GM18498 (cell line): ENCODE measurements around the gene OSBP2.

Experiments
- ATAC-seq: cut with Tn5 transposase; IDR thresholded peaks from one replicate; pipeline ENCODE4 v1.9.1; 2021; ENCODE audit warnings: mild to moderate bottlenecking, moderate library complexity; ENCODE audit not compliant: unreplicated experiment

OSBP2 gene

GRCh38 chr22:30923168-30923900 lies 228.7 kb downstream of the OSBP2 start:
- no peak for ATAC-seq

GRCh38 chr22:30925667-30926066 lies 231.0 kb downstream of the OSBP2 start:
- ATAC-seq: no peak

- no peak for ATAC-seq
Measured at GRCh38 chr22:30926706-30927105, 232.0 kb downstream of the OSBP2 start.

GRCh38 chr22:30927806-30928205 lies 233.1 kb downstream of the OSBP2 start:
- no peak for ATAC-seq

GRCh38 chr22:30928401-30928800 lies 233.7 kb downstream of the OSBP2 start:
- ATAC-seq: no peak

- no peak for ATAC-seq
Measured at GRCh38 chr22:30930228-30930627, 235.6 kb downstream of the OSBP2 start.

- no peak for ATAC-seq
Measured at GRCh38 chr22:30931541-30932300, 237.0 kb downstream of the OSBP2 start.

- no peak for ATAC-seq
Measured at GRCh38 chr22:30932661-30933060, 238.0 kb downstream of the OSBP2 start.

DNA sequence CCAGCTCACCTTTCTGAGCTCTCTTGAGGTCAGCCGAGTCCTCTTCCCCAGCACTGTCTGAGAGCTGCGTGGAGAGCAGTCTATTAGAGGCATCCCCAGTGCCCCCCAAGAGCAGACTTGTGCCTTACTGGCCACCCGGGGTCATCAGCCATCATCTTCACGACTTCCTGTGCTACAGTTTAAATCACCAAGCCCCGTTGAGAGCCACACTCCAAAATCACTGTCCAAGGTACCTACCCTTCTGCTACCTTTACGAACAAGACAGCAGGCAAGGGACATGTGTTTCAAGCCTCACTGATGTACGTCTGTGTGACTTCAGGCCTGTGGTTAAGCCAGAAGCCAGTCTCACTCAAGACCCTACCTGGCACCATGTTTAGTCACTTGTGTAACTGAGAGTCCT lies 238.8 kb downstream of the OSBP2 start:
- no peak for ATAC-seq

GRCh38 chr22:30934053-30934452 lies 239.4 kb downstream of the OSBP2 start:
- no peak for ATAC-seq

DNA sequence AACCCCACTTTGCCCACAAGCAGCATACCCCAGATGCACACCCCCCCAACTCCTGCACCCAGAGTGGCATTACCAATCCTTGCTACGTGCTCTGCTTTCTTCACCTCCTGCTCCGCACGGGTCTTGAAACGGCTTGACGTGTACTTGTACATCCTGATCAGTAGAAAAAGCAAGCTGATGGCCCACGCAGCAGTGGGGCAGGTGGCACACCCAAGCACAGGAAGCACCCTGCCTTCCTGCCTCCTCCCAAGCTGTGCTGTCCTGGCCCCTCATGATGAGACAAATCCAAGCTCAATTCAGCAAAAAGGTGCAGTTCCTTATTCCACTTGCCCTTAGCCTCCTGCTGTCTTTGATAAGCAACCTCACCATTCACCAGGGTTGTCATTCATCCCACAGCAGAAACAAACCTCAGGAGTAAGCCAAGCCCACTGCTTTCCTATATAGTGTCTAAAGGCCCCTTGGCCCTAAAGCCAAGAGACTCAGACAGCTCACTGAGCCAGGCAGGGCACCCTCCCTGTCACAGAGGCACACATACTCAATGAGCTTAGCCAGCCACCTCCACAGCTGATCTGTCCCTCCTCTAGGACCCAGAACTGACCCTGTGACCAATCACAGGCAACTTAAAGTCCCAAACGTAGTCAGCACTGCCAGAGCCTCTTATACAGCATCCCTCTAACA lies 246.2 kb downstream of the OSBP2 start:
- ATAC-seq: no peak

- no peak for ATAC-seq
Measured at GRCh38 chr22:30941363-30941740, 246.7 kb downstream of the OSBP2 start.

DNA sequence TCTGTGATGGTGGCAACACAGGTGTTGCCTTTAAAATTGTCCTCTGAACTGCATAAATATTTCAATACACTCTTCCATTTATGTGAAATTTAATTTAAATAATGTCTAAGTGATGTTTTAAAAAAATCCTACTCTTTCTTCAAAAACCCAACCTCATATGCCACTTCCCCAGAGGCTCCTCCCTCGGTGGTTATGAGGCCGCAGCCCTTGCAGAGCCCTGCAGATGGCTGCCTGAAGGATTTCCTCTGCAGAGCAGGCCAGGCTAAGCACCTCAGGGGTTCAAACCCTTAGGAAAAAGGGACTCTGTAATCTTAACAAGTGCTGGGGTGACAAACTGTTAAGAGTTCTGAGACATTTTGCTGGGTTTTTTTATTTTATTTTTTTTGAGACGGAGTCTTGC lies 248.7 kb downstream of the OSBP2 start:
- ATAC-seq: no peak

DNA sequence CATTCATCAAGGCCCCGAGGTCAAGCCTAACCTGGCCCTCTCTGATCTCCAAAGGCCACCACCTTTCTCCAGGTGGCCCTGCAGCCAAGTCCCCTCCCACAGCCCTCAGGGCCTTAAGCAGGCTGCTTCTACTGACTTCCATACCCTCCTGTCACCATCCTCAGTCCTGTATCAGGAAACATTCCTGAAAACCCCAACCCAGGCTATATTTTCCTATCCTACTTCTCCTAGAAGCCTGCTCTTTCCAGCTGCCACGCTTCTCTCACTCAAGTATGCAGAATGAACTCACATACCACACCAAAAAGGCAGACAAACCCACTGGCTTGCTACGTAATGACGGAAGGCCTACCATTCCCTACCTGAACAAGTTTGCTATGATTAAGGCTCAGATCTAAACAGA lies 250.3 kb downstream of the OSBP2 start:
- no peak for ATAC-seq

DNA sequence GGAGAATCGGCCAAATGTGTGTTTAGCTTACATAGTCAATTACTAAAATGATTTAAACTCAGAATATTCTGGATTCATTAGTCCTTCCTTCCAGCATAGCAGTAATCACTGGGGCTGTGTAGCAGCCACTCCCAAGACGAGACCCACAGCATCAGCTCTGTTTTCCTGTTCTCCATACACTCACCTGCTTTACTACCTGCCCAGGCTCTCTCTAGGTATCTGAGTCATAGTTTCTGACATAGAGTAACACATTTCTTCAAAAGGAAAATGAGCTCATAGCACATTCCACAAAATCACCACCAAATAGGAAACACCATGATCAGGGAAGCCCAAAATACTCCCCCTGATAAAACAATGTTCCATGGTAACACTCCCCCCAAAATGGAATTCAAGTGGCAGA lies 251.0 kb downstream of the OSBP2 start:
- ATAC-seq: no peak

DNA sequence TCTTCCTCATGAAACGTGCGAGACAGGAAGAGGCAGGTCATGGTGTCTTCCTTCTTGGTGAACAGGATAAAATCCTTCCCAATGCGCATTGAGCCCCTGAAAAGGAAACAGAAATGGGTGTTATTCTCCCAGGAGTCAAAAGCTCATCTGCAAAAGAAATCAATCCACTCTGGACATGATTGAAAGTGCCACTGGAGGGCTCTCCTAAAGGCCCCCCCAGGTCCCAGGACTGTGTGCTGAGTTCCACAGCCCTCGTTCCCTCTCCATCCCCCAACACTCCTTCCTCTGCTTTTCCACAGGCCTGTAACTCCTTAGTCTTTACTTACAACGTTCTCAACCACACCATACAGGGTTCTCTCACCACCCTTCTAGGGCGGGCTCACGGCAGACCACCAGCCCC lies 251.7 kb downstream of the OSBP2 start:
- no peak for ATAC-seq

DNA sequence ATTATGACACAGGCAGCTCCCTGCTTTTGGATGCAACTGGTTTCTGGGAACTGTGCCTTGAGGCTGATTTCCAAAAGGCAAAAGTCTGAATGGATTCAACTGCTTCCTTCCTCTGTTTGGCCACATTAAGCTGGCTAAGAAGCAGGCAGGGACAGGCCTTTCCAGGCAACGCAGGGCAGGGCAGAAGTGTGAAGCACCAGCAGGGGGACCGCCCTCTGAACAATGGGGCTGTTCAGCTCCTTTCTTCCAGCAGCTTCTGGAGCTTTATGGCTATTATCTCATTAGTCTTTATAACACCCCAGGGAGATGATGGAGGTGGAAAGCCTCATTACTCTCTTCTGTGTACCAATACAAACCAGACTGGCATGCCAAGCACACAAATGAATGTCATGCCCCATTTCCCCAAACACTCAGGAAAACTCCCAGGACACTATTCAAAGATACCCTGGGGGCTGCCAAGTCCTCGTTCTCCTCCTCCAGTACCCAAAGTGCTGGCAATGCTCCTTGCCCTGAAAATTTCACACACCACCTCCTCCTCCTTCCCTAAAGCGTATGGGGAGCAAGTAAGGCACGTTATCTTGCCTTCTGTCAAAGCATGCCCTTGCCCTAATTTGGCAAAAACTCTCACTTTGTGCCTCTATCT lies 252.6 kb downstream of the OSBP2 start:
- ATAC-seq: no peak

GRCh38 chr22:30947816-30948454 lies 253.3 kb downstream of the OSBP2 start:
- no peak for ATAC-seq

- ATAC-seq: no peak
Measured at GRCh38 chr22:30948930-30949342, 254.3 kb downstream of the OSBP2 start.

GRCh38 chr22:30949934-30950660 lies 255.4 kb downstream of the OSBP2 start:
- no peak for ATAC-seq
